Panc1 (cell line): ENCODE measurements around the gene TXNRD1.

Experiments
- REST ChIP-seq, 2 experiments: IDR thresholded peaks; 2 replicates each; pipeline ENCODE4 v1.6.1; 2011 to 2012; ENCODE audit warnings: low read depth in 2 of 2, control low read depth in 1 of 2, low read length in 1 of 2, mild to moderate bottlenecking in 1 of 2, moderate library complexity in 1 of 2; ENCODE audit not compliant: insufficient read depth in 1 of 2
- TF ChIP-seq, protein P1 (sequence below): fragments of 450-650 bp; IDR thresholded peaks from 2 replicates; pipeline ENCODE4 v1.5.1; 2017; ENCODE audit warnings: mild to moderate bottlenecking

DNA sequence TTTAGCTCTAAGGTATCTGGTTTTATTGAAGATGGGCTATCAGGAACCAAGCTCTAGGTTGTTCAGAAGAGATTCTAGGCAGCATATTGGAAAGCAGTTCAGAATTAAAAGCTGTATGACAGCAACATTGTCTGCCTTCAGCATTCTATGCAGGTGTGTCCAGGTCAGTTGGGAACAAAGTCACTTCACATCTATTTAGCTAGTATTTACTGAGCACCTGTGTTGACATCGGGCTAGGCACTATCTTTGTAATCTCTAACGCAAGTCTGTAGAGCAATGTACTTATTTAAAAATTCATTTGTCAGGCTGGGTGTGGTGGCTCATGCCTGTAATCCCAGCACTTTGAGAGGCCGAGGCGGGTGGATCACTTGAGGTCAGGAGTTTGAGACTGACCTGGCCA is 81.1 kb downstream of the TXNRD1 start:
- TF ChIP-seq, protein P1, sequence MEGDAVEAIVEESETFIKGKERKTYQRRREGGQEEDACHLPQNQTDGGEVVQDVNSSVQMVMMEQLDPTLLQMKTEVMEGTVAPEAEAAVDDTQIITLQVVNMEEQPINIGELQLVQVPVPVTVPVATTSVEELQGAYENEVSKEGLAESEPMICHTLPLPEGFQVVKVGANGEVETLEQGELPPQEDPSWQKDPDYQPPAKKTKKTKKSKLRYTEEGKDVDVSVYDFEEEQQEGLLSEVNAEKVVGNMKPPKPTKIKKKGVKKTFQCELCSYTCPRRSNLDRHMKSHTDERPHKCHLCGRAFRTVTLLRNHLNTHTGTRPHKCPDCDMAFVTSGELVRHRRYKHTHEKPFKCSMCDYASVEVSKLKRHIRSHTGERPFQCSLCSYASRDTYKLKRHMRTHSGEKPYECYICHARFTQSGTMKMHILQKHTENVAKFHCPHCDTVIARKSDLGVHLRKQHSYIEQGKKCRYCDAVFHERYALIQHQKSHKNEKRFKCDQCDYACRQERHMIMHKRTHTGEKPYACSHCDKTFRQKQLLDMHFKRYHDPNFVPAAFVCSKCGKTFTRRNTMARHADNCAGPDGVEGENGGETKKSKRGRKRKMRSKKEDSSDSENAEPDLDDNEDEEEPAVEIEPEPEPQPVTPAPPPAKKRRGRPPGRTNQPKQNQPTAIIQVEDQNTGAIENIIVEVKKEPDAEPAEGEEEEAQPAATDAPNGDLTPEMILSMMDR: no peak
- no peak for TF ChIP-seq REST (IDR thresholded peaks at IDR 0.05; ENCODE audit: insufficient read depth in 1 of 2, low read depth in 2 of 2, low read length in 1 of 2)
